ENCODE measurements around the gene PDZD7. TPM values are rescaled to one million over a fixed set of nuclear protein-coding genes. Genes with fewer than 3 reads are reported as not detected.

Gene PDZD7
- total RNA-seq, 8 experiments from 2014 or later = 0.27 to 9.6 (median 3.5) TPM

- H3K4me3 ChIP-seq = peak overlapping the region; percentile 51 to 75 (median 59)
- H3K27ac ChIP-seq = peak overlapping the region; percentile 3 to 87
- peaks cover 18 to 22% of the 10 kb centered on the region in 2 donors for H3K4me1 ChIP-seq (replicated peaks in 1 of 2)
- ATAC-seq (replicated peaks in 6 of 8) = peak; percentile 38 to 69 (median 51)
- in situ Hi-C loops (cut with MboI; ENCODE audit: low pct_unique_long_range_greater_than_20kb in 2 of 9, low sequenced_read_pairs in 9 of 9, unreplicated experiment in 9 of 9) = no loop called here
- 20 to 83% (median 75%) methylated on average over 1 to 2 of the region's 6 CpGs; no CpG with 5 or more reads in 6 of the 10 experiments for WGBS, 10 experiments
Measured at GRCh38 chr10:101032637-101033224, 1.8 kb upstream of the PDZD7 start.

GRCh38 chr10:101031796-101032636, 1.1 kb upstream of the PDZD7 start:
- H3K4me1 ChIP-seq (replicated peaks in 1 of 2) = peaks cover 18 to 22% of the 10 kb centered on the region in 2 donors
- in situ Hi-C loops (cut with MboI; ENCODE audit: low pct_unique_long_range_greater_than_20kb in 2 of 9, low sequenced_read_pairs in 9 of 9, unreplicated experiment in 9 of 9) = no loop called here
- WGBS, 10 experiments = 0 to 3% methylated on average over 6 to 9 of the region's 47 CpGs; no CpG with 5 or more reads in 8 of the 10 experiments
- peak overlapping the region; percentile 3 to 87 for H3K27ac ChIP-seq
- H3K4me3 ChIP-seq = peak overlapping the region; percentile 51 to 75 (median 59)
- peak; percentile 53 to 63 (median 56) for ATAC-seq (replicated peaks in 6 of 8)

- peak overlapping the region; percentile 51 to 75 (median 59) for H3K4me3 ChIP-seq
- peaks cover 18 to 22% of the 10 kb centered on the region in 2 donors for H3K4me1 ChIP-seq (replicated peaks in 1 of 2)
- in situ Hi-C loops (cut with MboI; ENCODE audit: low pct_unique_long_range_greater_than_20kb in 2 of 9, low sequenced_read_pairs in 9 of 9, unreplicated experiment in 9 of 9) = no loop called here
- H3K27ac ChIP-seq = no peak overlapping the region
- 5 to 90% methylated on average over 2 to 4 of the region's 25 CpGs; no CpG with 5 or more reads in 8 of the 10 experiments for WGBS, 10 experiments
- ATAC-seq (replicated peaks in 6 of 8) = peak in 5 of 8 experiments; percentile 1 to 5 (median 3)
Measured at GRCh38 chr10:101030496-101031127, 317 bp downstream of the PDZD7 start.

GRCh38 chr10:101029520-101030295, 1.2 kb downstream of the PDZD7 start:
- H3K4me3 ChIP-seq = peak overlapping the region in 2 of 5 donors; percentile 53 to 75

GRCh38 chr10:101028446-101029337, 2.2 kb downstream of the PDZD7 start:
- ATAC-seq (replicated peaks in 6 of 8) = no peak
- in situ Hi-C loops (cut with MboI; ENCODE audit: low pct_unique_long_range_greater_than_20kb in 2 of 9, low sequenced_read_pairs in 9 of 9, unreplicated experiment in 9 of 9) = no loop called here
- Histone ChIP-seq H3K4me1 (replicated peaks in 1 of 2) (peaks cover 18 to 22% of the 10 kb centered on the region in 2 donors), H3K4me3 (no peak overlapping the region), H3K27ac (no peak overlapping the region)
- WGBS, 10 experiments = 41 to 90% (median 70%) methylated on average over 2 to 6 of the region's 7 CpGs; no CpG with 5 or more reads in 2 of the 10 experiments

More at GRCh38 chr10:101029520-101030295, 1.2 kb downstream of the PDZD7 start:
- in situ Hi-C loops (cut with MboI; ENCODE audit: low pct_unique_long_range_greater_than_20kb in 2 of 9, low sequenced_read_pairs in 9 of 9, unreplicated experiment in 9 of 9) = no loop called here
- WGBS, 10 experiments = 35 to 90% (median 70%) methylated on average over 2 to 8 of the region's 27 CpGs; no CpG with 5 or more reads in 7 of the 10 experiments
- ATAC-seq (replicated peaks in 6 of 8) = no peak
- H3K4me1 ChIP-seq (replicated peaks in 1 of 2) = peaks cover 18 to 22% of the 10 kb centered on the region in 2 donors
- no peak overlapping the region for H3K27ac ChIP-seq

GRCh38 chr10:101027106-101027720, 3.7 kb downstream of the PDZD7 start:
- no peak for ATAC-seq (replicated peaks in 6 of 8)

GRCh38 chr10:101022967-101023705, 7.8 kb downstream of the PDZD7 start:
- in situ Hi-C loops (cut with MboI; ENCODE audit: low pct_unique_long_range_greater_than_20kb in 2 of 9, low sequenced_read_pairs in 9 of 9, unreplicated experiment in 9 of 9) = no loop called here
- no peak overlapping the region for H3K27ac ChIP-seq
- no peak for ATAC-seq (replicated peaks in 6 of 8)
- WGBS, 10 experiments = 80 to 100% (median 87%) methylated on average over 1 to 4 of the region's 15 CpGs; no CpG with 5 or more reads in 5 of the 10 experiments
- no peak overlapping the region for H3K4me3 ChIP-seq
- peaks cover 5 to 8% of the 10 kb centered on the region in 2 donors for H3K4me1 ChIP-seq (replicated peaks in 1 of 2)

More at GRCh38 chr10:101027106-101027720, 3.7 kb downstream of the PDZD7 start:
- no peak overlapping the region for H3K27ac ChIP-seq
- WGBS, 10 experiments = 65 to 96% (median 83%) methylated on average over 1 to 9 of the region's 10 CpGs; no CpG with 5 or more reads in 1 of the 10 experiments
- peaks cover 15 to 18% of the 10 kb centered on the region in 2 donors for H3K4me1 ChIP-seq (replicated peaks in 1 of 2)
- no peak overlapping the region for H3K4me3 ChIP-seq
- in situ Hi-C loops (cut with MboI; ENCODE audit: low pct_unique_long_range_greater_than_20kb in 2 of 9, low sequenced_read_pairs in 9 of 9, unreplicated experiment in 9 of 9) = no loop called here

- WGBS, 10 experiments = 40 to 100% (median 57%) methylated on average over 1 to 2 of the region's 11 CpGs; no CpG with 5 or more reads in 5 of the 10 experiments
- H3K4me1 ChIP-seq (replicated peaks in 1 of 2) = peaks cover 7 to 10% of the 10 kb centered on the region in 2 donors
- no peak for ATAC-seq (replicated peaks in 6 of 8)
- no peak overlapping the region for H3K4me3 ChIP-seq
- in situ Hi-C loops (cut with MboI; ENCODE audit: low pct_unique_long_range_greater_than_20kb in 2 of 9, low sequenced_read_pairs in 9 of 9, unreplicated experiment in 9 of 9) = no loop called here
- no peak overlapping the region for H3K27ac ChIP-seq
Measured at GRCh38 chr10:101021692-101022251, 9.2 kb downstream of the PDZD7 start.

GRCh38 chr10:101021239-101021638, 9.7 kb downstream of the PDZD7 start:
- Histone ChIP-seq H3K4me1 (replicated peaks in 1 of 2) (peaks cover 7 to 10% of the 10 kb centered on the region in 2 donors), H3K27ac (no peak overlapping the region), H3K4me3 (no peak overlapping the region)
- no peak for ATAC-seq (replicated peaks in 6 of 8)
- 60 to 100% methylated on average over 1 of the region's 4 CpGs; no CpG with 5 or more reads in 8 of the 10 experiments for WGBS, 10 experiments
- in situ Hi-C loops (cut with MboI; ENCODE audit: low pct_unique_long_range_greater_than_20kb in 2 of 9, low sequenced_read_pairs in 9 of 9, unreplicated experiment in 9 of 9) = no loop called here

- in situ Hi-C loops (cut with MboI; ENCODE audit: low pct_unique_long_range_greater_than_20kb in 2 of 9, low sequenced_read_pairs in 9 of 9, unreplicated experiment in 9 of 9) = no loop called here
- 63 to 100% (median 84%) methylated on average over 1 to 5 of the region's 10 CpGs; no CpG with 5 or more reads in 4 of the 10 experiments for WGBS, 10 experiments
- H3K4me3 ChIP-seq = no peak overlapping the region
- H3K27ac ChIP-seq = no peak overlapping the region
- peaks cover 7 to 10% of the 10 kb centered on the region in 2 donors for H3K4me1 ChIP-seq (replicated peaks in 1 of 2)
- ATAC-seq (replicated peaks in 6 of 8) = no peak
Measured at GRCh38 chr10:101020427-101021075, 10.4 kb downstream of the PDZD7 start.
